GM21576 (cell line): Measurements from ENCODE around the gene SECTM1.

Source experiments
- ATAC-seq: cut with Tn5 transposase; IDR thresholded peaks from one replicate; pipeline ENCODE4 v1.9.1; 2021; ENCODE audit warnings: mild to moderate bottlenecking, moderate library complexity; ENCODE audit not compliant: unreplicated experiment

SECTM1 gene

GRCh38 chr17:82317394-82318168 lies 16.0 kb downstream of the SECTM1 start, which contains the start of gene CD7:
Gene CD7 (minus strand): TSS chr17:82317608. CDS start chr17:82317495, 113 bp downstream.
- no peak for ATAC-seq

- ATAC-seq = no peak
Observed at GRCh38 chr17:82316651-82317393, 16.7 kb downstream of the SECTM1 start.

DNA sequence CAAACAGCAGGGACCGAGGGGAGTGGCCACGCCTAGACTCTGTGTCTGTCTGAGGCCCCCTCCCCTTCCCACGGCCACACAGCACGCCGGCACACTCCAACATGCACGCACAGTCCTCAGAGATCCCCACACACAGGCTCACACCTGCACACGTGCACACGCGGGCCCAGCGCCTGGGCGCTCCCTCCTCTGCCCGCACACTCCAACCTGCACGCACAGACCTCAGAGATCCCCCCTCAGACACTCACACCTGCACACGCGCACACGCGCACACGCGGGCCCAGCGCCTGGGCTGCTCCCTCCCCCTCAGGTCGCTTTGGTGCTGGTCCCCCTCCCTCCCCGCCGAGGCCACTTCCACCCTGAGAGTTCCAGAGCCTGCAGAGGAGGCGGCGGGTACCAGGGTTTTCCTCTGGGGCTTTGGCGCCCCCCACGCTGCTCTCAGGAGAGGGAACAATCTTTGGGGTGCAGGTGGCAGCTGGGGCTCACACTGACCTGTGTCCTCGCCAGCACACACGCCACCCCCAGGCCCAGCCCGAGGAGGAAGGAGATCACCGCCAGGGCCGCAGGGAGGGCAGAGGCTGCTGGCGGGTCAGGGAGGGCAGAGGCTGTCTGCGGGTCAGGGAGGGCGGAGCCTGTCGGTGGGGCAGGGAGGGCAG lies 17.7 kb downstream of the SECTM1 start:
- ATAC-seq = no peak

- ATAC-seq = no peak
Observed at GRCh38 chr17:82314727-82315605, 18.6 kb downstream of the SECTM1 start.

GRCh38 chr17:82314012-82314726 lies 19.4 kb downstream of the SECTM1 start:
- ATAC-seq = no peak

- no peak for ATAC-seq
Observed at GRCh38 chr17:82313195-82314011, 20.2 kb downstream of the SECTM1 start.

DNA sequence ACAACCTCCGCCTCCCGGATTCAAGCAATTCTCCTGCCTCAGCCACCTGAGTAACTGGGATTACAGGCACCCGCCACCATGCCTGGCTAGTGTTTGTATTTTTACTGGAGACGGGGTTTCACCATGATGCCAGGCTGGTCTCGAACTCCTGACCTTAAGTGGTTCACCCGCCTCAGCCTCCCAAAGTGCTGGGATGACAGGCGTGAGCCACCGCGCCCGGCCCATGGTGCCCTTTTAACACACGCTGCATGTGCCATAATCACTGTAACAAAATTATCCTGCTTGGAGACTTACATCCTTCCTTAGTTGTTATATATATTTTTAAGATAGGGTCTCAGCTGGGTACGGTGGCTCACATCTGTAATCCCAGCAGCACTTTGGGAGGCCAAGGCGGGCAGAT lies 21.6 kb downstream of the SECTM1 start:
- no peak for ATAC-seq

- ATAC-seq = no peak
Observed at GRCh38 chr17:82310877-82311276, 22.7 kb downstream of the SECTM1 start.

DNA sequence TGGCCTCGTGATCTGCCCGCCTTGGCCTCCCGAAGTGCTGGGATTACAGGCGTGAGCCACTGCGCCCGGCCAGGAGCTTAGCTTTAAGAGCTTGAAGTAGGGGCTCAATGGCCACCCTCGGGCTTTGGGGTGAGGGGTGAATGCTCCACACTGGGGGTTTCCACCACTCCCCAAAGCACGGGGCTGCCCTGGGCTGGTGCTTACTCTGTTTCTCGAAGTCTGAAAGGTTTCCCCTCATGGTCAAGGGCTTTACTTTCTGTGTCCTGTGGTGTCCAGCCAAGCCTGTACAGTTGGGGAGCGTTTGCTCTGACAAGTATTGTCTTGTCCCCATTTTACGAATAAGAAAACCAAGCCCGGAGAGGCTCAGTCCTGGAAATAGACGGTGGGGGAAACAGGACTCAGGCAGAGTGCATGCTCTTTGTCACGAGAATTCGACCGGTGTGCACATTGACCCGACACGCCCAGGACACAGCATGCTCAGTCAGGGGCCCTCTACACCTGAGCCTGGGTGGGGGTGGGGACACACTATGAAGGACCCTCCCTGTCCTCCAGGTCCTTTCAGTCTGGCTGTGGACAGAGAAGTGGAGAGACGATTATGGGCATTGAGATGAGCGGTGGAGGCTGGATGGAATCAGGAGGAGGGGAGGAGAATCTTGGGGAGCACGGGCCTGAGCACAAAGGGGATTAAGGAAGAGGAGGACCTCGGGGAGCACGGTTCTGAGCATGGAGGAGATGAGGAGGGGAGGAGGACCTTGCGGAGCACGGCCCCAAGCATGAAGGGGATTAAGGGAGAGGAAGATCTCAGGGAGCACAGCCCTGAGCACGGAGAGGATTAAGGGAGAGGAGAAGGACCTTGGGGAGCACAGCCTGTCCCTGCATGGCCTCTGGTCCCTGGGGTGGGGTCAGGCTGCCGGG lies 23.7 kb downstream of the SECTM1 start:
- ATAC-seq = no peak

- no peak for ATAC-seq
Observed at GRCh38 chr17:82305727-82306300, 27.8 kb downstream of the SECTM1 start.

- ATAC-seq = no peak
Observed at GRCh38 chr17:82304826-82305726, 28.5 kb downstream of the SECTM1 start.

DNA sequence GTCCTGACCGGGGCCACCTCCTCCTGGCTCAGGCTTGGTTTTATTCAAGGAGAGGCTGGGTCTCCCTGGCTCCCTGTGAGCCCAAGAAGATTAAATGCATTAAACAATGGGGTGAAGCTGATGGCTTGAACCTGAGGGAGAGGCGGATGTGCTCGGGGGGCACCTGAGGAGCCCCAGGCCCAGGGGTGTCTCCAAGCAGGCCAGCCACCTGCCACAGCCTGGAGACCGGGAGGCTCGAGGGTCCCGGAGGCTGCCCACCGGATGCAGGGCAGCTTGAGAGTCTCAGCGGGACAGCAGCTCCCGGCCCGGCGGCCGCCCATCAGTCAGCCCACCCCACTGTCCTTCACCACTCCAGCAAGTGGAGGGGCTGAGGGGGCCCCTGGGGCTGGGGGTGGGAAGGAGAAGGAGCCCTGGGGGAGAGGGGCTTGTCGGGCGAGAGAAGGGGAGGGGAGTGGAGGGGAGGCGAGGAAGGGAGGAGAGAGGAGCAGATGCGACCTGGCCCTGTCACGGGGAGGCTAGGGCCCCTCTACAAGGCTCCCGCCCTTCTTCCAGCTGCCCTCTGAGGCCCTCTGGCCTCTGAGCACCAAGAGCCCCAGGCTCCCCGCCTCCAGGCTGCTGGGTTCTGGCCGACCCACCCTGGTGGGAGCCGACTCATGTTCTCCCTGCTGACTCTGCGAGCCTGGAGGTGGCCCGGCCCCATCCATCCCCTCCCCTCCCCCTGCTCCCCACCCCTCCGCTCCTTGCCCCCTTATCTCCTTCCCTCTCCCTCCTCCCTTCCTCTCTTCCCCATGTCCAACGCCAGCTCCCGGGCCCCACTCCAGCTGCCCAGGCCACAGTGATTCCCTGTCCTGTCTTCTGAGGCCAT lies 29.4 kb downstream of the SECTM1 start:
- ATAC-seq = no peak

DNA sequence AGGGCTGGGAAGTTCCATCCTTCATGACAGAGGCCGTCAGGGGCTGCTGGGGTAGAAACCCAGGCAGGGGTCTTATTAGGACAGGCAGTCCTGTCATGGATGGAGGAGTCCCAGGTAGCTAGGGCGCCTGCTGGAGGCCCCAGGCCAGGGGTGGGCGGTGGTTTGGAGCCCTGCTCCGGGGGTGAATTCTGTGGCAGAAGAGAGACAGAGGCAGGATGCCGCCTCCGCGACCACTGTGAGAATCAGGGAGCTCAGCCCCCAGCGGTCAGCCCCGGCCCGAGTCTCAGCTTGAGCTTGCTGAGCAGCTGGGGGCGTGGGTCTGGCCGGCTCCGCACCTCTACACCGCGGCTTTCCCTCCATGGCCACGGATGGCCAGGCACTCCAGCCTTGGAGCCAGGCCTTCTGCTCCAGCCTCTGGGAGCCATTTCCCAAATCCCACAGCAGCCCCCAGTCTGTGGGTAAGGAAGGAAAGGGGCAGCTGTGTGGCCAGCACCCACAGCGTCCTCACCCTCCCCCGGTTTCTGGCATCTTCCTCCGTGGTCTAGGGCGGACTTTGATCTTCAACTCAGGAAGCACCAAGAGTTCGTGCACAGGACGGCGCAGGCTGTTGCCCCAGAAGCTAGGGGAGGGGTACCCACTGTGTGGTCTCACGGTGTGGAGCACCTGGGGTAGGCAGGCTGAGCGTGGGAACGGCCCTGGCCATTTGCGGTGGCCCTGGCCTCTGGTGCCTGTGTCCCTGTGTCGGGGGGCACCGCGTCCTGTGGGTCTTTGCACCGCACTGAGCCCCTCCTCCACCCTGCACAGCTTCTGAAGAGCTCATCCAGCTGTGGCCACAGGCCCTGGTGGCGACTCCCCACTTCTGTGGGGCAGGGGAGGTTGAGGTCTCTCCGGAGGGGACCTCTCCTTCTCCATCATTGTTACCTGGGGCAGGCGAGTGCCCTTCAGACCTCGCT lies 30.3 kb downstream of the SECTM1 start:
- no peak for ATAC-seq

DNA sequence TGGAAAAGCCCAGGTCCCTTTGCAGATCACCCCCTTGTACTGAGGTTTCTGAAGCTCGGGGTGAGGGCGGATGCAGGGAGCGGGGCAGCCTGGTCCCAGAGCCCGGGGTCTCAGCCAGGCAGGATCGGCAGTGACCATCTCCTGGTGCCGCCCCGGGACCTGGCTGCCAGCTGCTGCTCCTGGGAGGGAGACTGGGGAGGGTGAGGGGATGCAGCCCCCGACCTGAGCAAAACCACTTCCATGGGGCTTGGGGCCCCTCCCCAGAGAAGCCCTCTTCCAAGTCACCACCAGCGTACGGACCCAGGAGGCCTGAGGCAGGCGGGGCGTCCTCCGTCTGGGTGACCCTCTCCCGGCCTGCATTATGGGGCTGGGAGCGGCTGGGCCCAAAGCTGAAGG lies 31.0 kb downstream of the SECTM1 start:
- no peak for ATAC-seq
